Endothelial cell of umbilical vein (primary cell): Measurements from ENCODE around the gene ZNF148. TPM values are rescaled to one million over a fixed set of nuclear protein-coding genes. Genes with fewer than 3 reads are reported as not detected.

Experiments
- BruUV-seq: library from RNA; stranded (reverse); fragments of 400-500 nt; replicated peaks from 2 replicates; lab custom pipeline; 2021; lab: Mats Ljungman, UMichigan
- CTCF ChIA-PET: fragments of 300-600, 350-600 bp; sonication (Branson Sonifier 250); formaldehyde crosslinking; loops from one replicate; lab custom pipeline; 2021; ENCODE audit warnings: antibody characterized with exemption, inconsistent platforms; lab: Charles Lee
- POLR2A ChIA-PET: fragments of 300-600, 350-600 bp; sonication (Branson Sonifier 250); formaldehyde crosslinking; loops from one replicate; lab custom pipeline; 2021; ENCODE audit warnings: antibody characterized with exemption, inconsistent platforms; lab: Charles Lee
- DNase-seq: peaks from one replicate; pipeline ENCODE4 v3.0.0-alpha.2; 2011; ENCODE audit warnings: low read depth, low spot score
- FAIRE-seq: peaks from 2 replicates; lab custom pipeline; 2011; peaks lifted over from hg19 to GRCh38; lab: Jason Lieb, UNC
- H2AFZ ChIP-seq: 2 replicates; pipeline ENCODE4 v1.6.0; 2012; ENCODE audit warnings: low read depth, low read length, control low read depth, inconsistent platforms
- H3K27ac ChIP-seq: 2 replicates; pipeline ENCODE4 v1.5.1; 2011; ENCODE audit warnings: low read depth, mild to moderate bottlenecking, control low read depth, low read length, moderate library complexity; ENCODE audit not compliant: insufficient read depth
- H3K27me3 ChIP-seq, 2 experiments: 2 replicates each; pipeline versions ENCODE4 v1.6.0 to v1.6.1; 2011; ENCODE audit warnings: low read length in 2 of 2, mixed read lengths in 1 of 2; ENCODE audit not compliant: control insufficient read depth in 2 of 2, insufficient read depth in 2 of 2
- H3K36me3 ChIP-seq, 2 experiments: 2 replicates in 1 of 2; 3 replicates in 1 of 2; pipeline ENCODE4 v1.5.1; 2011; ENCODE audit warnings: low read length in 2 of 2, mild to moderate bottlenecking in 1 of 2, moderate library complexity in 1 of 2; ENCODE audit not compliant: control insufficient read depth in 2 of 2, insufficient read depth in 2 of 2; ENCODE audit errors: extremely low read depth in 1 of 2
- H3K4me1 ChIP-seq: 3 replicates; pipeline ENCODE4 v1.5.1; 2011; ENCODE audit warnings: mild to moderate bottlenecking, low read length; ENCODE audit not compliant: control insufficient read depth, insufficient read depth; ENCODE audit errors: extremely low read depth
- H3K4me2 ChIP-seq: 2 replicates; pipeline ENCODE4 v1.6.1; 2011; ENCODE audit warnings: low read length, control low read depth, mixed read lengths; ENCODE audit not compliant: insufficient read depth
- H3K4me3 ChIP-seq, 3 experiments: fragments of 200-600 bp in 1 of 3; sonication (generic), shearing (Covaris generic) in 1 of 3; replicated peaks in 1 of 3; 2 replicates each; pipeline ENCODE4 v1.5.1; 2011 to 2016; ENCODE audit warnings: control low read depth in 3 of 3, low read length in 3 of 3, mild to moderate bottlenecking in 2 of 3, inconsistent platforms in 1 of 3, low read depth in 1 of 3, moderate library complexity in 1 of 3; ENCODE audit not compliant: insufficient read depth in 1 of 3
- H3K79me2 ChIP-seq: 2 replicates; pipeline ENCODE4 v1.6.0; 2012; ENCODE audit warnings: low read length, inconsistent platforms; ENCODE audit not compliant: control insufficient read depth, insufficient read depth
- H3K9ac ChIP-seq: replicated peaks from 2 replicates; pipeline ENCODE3; 2011; ENCODE audit warnings: low read length, control low read depth; ENCODE audit not compliant: insufficient read depth; ENCODE audit errors: extremely low read depth
- H3K9me1 ChIP-seq: replicated peaks from 3 replicates; pipeline ENCODE4 v1.6.0; 2011; ENCODE audit warnings: mild to moderate bottlenecking, low read length; ENCODE audit not compliant: control insufficient read depth, insufficient read depth; ENCODE audit errors: extremely low read depth
- H3K9me3 ChIP-seq: replicated peaks from 2 replicates; pipeline ENCODE4 v1.5.1; 2012; ENCODE audit warnings: low read length, inconsistent platforms; ENCODE audit not compliant: control insufficient read depth, insufficient read depth
- H4K20me1 ChIP-seq: replicated peaks from 2 replicates; pipeline ENCODE3; 2011; ENCODE audit warnings: mild to moderate bottlenecking, low read length; ENCODE audit not compliant: control insufficient read depth, insufficient read depth; ENCODE audit errors: extremely low read depth
- CTCF ChIP-seq, 2 donors: IDR thresholded peaks; 1 replicate in 1 of 2; 2 replicates in 1 of 2; pipeline ENCODE4 v1.5.1; 2011; ENCODE audit warnings: low read length in 2 of 2, mild to moderate bottlenecking in 2 of 2, moderate library complexity in 2 of 2, control low read depth in 1 of 2, inconsistent platforms in 1 of 2, low read depth in 1 of 2; ENCODE audit not compliant: insufficient read depth in 1 of 2; ENCODE audit errors: extremely low read depth in 1 of 2
- EZH2 ChIP-seq: IDR thresholded peaks from 2 replicates; pipeline ENCODE4 v1.6.1; 2012; ENCODE audit warnings: borderline replicate concordance, low read depth, mild to moderate bottlenecking, moderate library complexity, low read length, inconsistent platforms; ENCODE audit not compliant: severe bottlenecking
- FOS ChIP-seq: IDR thresholded peaks from 2 replicates; pipeline ENCODE4 v1.6.1; 2011; ENCODE audit warnings: mild to moderate bottlenecking, low read length, moderate library complexity, borderline replicate concordance; ENCODE audit not compliant: insufficient read depth
- GATA2 ChIP-seq: IDR thresholded peaks from 2 replicates; pipeline ENCODE4 v1.7.0; 2011; ENCODE audit warnings: low read depth, mild to moderate bottlenecking, moderate library complexity, mixed read lengths, low read length; ENCODE audit not compliant: insufficient read length, insufficient read depth
- JUN ChIP-seq: IDR thresholded peaks from 2 replicates; pipeline ENCODE4 v1.6.1; 2011; ENCODE audit warnings: borderline replicate concordance, low read depth; ENCODE audit not compliant: insufficient read length, insufficient read depth
- MAX ChIP-seq: IDR thresholded peaks from 2 replicates; pipeline ENCODE4 v1.6.1; 2011; ENCODE audit not compliant: insufficient read depth, insufficient read length
- MYC ChIP-seq: IDR thresholded peaks from one replicate; pipeline ENCODE4 v1.6.1; 2011; ENCODE audit warnings: mild to moderate bottlenecking, low read depth, low read length
- POLR2A ChIP-seq: IDR thresholded peaks from 2 replicates; pipeline ENCODE4 v1.6.1; 2012; ENCODE audit warnings: low read depth, mild to moderate bottlenecking, control low read depth, low read length
- POLR2AphosphoS5 ChIP-seq: IDR thresholded peaks from 2 replicates; pipeline ENCODE4 v1.6.1; 2012; ENCODE audit warnings: low read depth, mild to moderate bottlenecking, control low read depth, low read length, moderate library complexity; ENCODE audit not compliant: insufficient read depth
- dilution Hi-C: fragments of 300-500 bp; cut with MboI; formaldehyde crosslinking; loops from one replicate; pipeline ENCODE4 v1.15.0; 2019; ENCODE audit warnings: low sequenced_read_pairs; ENCODE audit not compliant: extremely low pct_ligation_motif_present
- intact Hi-C: fragments of 100-400 bp; cut with micrococcal nuclease; formaldehyde crosslinking; loops from one replicate; pipeline ENCODE4 v1.10.0; 2022
- polyA plus RNA-seq, 4 experiments: library from polyadenylated mRNA; depleted of rRNA in 3 of 4; stranded (reverse) in 3 of 4; unstranded in 1 of 4; fragments of >200 nt; gene quantifications; 2 replicates each; pipeline versions ENCODE4 v1.2.1 to v1.2.3, GENCODE V29; 2011 to 2012; ENCODE audit warnings: missing spikeins in 1 of 4
- total RNA-seq: library from RNA; stranded (reverse); gene quantifications from 2 replicates; pipeline ENCODE4 v1.2.3, GENCODE V29; 2021

Gene ZNF148
- total and polyA plus RNA-seq, 2 donors (not counting 3 experiments of a cell fraction or from before 2014, with no cell fraction given), result 8.0 to 41.3 TPM

GRCh38 chr3:125267460-125267859 lies 107.7 kb downstream of the ZNF148 start:
- intact Hi-C loops, result loop anchor here (5.0 kb wide), 1 partner anchor 110 kb away; the partner anchor contains the start of gene ZNF148
- H3K9ac ChIP-seq, result no peak overlapping the region
- H4K20me1 ChIP-seq, result no peaks in the 10 kb centered on the region
- peaks cover 5% of the 10 kb centered on the region for H3K79me2 ChIP-seq
- POLR2A ChIA-PET, result no interaction called here
- peaks cover 0 to 2% of the 10 kb centered on the region in 2 experiments for H3K36me3 ChIP-seq
- no peaks in the 10 kb centered on the region for H3K27me3 ChIP-seq
- CTCF ChIA-PET, result no interaction called here
- TF ChIP-seq JUN (no peak), FOS (no peak), MYC (no peak), POLR2A (no peak), MAX (no peak), GATA2 (no peak), CTCF (IDR thresholded peaks at IDR 0.05; ENCODE audit: extremely low read depth in 1 of 2, insufficient read depth in 1 of 2, low read depth in 1 of 2, low read length in 2 of 2) (no peak), POLR2AphosphoS5 (no peak), EZH2 (no peak)
- BruUV-seq, result no TSS peak
- no peak for DNase-seq
- no peak overlapping the region for H3K4me2 ChIP-seq
- H3K4me3 ChIP-seq, result no peak overlapping the region
- FAIRE-seq, result no peak
- dilution Hi-C loops, result no loop called here
- no peaks in the 10 kb centered on the region for H3K4me1 ChIP-seq
- no peak overlapping the region for H3K27ac ChIP-seq
- no peak overlapping the region for H2AFZ ChIP-seq
- no peaks in the 10 kb centered on the region for H3K9me3 ChIP-seq
- no peaks in the 10 kb centered on the region for H3K9me1 ChIP-seq
